ENCODE measurements around the gene FSIP1.

The FSIP1 gene

DNA sequence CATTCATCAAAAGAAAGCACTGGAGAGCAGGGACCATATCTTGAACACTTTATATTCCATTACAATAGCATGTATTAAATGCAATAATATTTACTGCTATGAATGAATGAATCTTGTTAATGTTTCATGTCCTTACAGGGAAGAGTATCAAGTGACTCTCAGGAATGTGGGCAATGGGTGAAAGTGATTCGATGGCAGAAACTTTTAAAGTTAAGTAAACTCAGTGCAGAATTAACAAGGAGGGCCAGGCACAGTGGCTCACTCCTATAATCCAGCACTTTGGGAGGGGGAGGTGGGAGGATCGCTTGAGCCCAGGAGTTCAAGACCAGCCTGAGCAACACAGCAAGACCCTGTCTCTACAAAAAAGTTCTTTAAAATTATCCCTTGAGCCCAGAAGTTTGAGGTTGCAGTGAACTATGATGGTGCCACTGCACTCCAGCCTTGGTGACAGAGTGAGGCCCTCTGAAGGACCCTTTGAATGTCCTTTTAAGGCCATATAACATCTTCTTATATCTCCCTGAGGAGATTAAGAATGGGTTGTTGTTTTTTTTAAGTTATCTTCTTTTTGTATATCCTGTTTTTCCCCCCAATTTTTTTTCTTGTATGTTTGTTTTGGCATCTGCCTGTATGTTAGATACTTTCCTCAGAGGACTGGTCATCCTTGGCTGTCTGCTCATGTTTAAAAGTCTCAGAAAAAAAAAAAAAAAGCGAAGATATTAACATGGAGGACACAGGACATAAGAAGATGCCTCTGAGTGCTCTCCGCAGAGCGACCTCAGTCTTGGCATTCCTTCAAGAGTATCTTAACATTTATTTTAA, 9.6 kb upstream of the FSIP1 start:
- no peak for DNase-seq

GRCh38 chr15:39789736-39790135, 7.1 kb upstream of the FSIP1 start:
- DNase-seq: no peak

DNA sequence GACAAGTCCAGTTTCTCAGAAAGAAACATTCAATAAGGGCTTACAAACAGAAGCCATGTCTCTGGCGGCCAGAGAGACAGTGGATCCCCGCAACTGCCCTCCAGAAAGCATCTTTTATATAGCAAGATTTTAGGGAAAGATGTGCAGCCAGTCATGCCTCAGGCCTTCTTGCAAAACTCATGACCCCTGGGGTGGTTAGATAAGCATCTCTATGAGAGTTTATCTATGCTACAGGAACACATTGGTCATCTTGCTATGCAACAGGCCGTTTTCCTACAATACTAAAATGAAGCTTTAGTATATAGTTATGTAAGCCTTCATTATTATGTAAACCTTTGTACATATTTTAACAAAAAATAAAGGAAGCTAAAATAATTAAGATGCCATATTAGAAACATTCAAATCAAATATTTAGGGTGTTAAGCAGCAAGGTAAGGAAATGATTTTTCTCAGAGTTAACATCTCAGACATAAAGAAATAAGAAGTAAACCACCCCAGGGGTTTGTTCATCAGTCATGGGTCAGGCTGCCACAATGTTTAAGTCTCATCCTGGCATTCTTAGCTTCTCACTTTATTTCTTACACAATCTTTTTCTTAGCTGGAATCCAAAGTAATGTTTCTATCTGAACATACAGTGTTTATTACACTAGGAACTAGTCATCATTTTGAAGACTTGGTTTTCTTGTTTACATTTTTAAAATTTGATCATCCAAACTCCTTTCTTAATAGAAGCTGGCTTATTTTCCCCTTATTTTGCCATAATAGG, 6.3 kb upstream of the FSIP1 start:
- DNase-seq: no peak

DNA sequence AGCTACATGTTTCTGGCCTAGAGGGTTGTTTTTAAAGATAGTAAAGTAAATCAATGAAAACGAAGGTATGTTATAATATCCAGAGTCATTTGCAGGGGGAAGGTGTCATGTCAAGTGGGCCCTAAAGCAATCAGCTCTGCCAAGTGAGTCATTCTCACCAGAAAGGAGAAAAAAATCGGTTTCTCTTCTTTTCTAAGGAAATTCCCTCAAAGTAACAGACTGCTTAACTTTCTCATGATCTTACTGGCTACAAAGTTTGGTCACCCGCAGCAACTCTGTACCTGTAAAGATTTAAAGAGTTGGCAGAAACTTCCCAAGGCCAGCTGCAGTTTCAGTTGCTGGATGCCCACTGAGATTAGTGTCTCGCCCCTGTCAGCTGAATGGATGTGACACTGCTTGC, 5.5 kb upstream of the FSIP1 start:
- DNase-seq: no peak

GRCh38 chr15:39787479-39787878, 4.8 kb upstream of the FSIP1 start:
- DNase-seq: no peak

DNA sequence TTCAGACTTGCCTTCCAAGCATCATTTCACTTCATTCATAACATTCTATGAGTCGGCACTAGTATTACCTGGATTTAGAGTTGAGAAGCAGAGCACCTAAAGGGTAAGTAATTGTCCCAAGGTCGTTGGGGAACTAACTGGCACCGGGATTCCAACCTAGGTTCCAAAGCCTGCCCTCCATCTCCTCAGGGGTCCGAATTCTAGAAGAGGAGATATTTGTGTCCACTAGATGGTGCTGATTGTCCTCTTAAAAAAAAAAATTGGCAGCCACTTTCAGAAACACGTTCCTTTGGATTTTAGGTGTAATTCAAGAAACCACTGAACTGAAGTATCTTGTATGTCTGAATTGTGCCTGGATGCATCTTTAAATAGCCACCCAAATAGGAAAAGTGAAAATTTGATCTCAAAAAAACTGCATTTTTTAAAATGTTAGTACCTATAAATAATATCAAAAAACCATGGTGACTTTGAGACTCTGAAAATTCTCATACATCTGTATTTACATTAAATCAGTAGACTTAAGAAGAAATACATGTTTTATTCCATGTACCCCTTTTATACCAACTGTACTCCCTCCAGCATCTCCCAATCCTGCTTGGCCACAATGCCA, 3.9 kb upstream of the FSIP1 start:
- DNase-seq: no peak

- DNase-seq: no peak
Measured at GRCh38 chr15:39785841-39786240, 3.2 kb upstream of the FSIP1 start.

GRCh38 chr15:39785139-39785538, 2.5 kb upstream of the FSIP1 start:
- no peak for DNase-seq

GRCh38 chr15:39784638-39785037, 2.0 kb upstream of the FSIP1 start:
- no peak for DNase-seq

GRCh38 chr15:39784125-39784524, 1.5 kb upstream of the FSIP1 start:
- DNase-seq: no peak

GRCh38 chr15:39783244-39783820, 691 bp upstream of the FSIP1 start:
- DNase-seq: no peak

- no peak for DNase-seq
Measured at GRCh38 chr15:39781967-39782302, 706 bp downstream of the FSIP1 start.

DNA sequence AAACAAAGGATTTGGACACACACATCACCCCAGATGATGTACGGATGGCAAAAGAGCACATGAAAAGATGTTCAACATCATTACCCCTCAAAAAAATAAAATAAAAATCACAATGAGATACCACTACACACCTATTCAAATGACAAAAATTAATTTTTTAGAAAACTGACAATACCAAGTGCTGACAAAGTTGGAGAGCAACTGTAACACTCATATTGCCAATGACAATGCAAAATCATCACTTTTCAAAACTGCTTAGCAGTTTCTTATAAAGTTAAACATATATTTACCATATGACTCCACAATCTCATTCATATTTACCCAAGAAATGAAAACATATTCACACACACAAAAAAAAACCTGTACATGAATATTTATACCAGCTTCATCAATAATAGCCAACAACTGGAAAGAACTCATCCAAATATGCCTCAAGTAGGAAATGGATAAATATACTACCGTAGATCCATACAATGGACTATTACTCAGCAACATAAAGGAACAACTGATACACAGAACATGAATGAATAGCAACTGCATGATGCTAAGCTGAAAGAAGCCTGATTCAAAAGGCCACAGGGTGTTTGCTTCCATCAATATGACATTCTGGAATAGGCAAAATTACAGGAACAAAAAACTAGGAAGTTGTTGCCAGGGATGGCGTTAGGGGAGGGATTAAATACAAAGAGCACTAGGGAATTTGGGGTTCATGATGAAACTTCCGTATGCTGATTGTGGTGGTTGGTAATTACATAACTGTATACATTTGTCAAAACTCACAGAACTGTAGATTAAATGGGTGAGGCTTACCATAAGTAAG, 1.3 kb downstream of the FSIP1 start:
- no peak for DNase-seq

GRCh38 chr15:39778021-39778420, 4.6 kb downstream of the FSIP1 start:
- DNase-seq: no peak

- DNase-seq: no peak
Measured at GRCh38 chr15:39777496-39777895, 5.1 kb downstream of the FSIP1 start.

GRCh38 chr15:39776068-39776467, 6.6 kb downstream of the FSIP1 start:
- no peak for DNase-seq

DNA sequence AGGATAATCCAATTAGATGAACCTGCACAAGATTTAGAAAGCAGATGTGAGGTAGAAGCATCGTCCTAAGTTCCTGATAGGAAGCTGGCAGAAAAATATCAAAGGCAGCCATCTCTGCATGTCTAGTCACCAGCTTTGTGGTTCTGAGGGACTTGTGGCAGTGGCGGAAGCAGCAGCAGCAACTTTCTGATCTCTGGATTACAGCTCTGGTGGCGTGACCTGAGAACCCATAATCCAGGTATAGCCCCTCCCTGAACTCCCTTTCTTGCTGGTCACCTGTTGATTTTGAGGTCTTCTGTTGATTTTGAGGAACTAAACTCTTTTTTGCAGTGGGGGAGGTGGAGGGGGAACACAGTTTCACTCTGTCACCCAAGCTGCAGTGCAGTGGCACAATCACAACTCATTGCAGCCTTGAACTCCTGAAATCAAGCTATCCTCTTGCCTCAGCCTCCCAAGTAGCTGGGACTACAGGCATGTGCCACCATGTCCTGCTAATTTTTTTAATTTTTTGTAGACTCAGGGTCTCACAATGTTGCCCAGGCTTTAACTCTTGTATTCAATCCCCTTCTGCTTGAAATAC, 7.9 kb downstream of the FSIP1 start:
- DNase-seq: no peak

GRCh38 chr15:39770748-39771689, 11.6 kb downstream of the FSIP1 start:
- DNase-seq: no peak

- no peak for DNase-seq
Measured at GRCh38 chr15:39767921-39768320, 14.7 kb downstream of the FSIP1 start.

GRCh38 chr15:39761006-39761405, 21.6 kb downstream of the FSIP1 start:
- DNase-seq: no peak
